ENCODE results near the gene RARA. TPM values are rescaled to one million over a fixed set of nuclear protein-coding genes. Genes with fewer than 3 reads are reported as not detected.

Gene RARA
- total and polyA plus RNA-seq, 2 of the 4 experiments (the other 2 are of a cell fraction) = 9.0 to 12.7 TPM

- Histone ChIP-seq H3K27me3 (ENCODE audit: control insufficient read depth, insufficient read depth, low read length) (no peaks in the 10 kb centered on the region), H2AK5ac (ENCODE audit: low read depth, low read length) (0 out of 2 replicates have a peak overlapping the region, but pooled peaks have one; percentile 54), H2BK20ac (ENCODE audit: low read depth, low read length) (peak overlapping the region; percentile 0; the same call in 1 of the 2 replicates), H4K5ac (ENCODE audit: low read depth, low read length) (peak overlapping the region; percentile 2), H4K8ac (ENCODE audit: low read depth in 2 of 2, low read length in 2 of 2) (peak overlapping the region in 1 of 2 experiments; percentile 12; a peak in 1 of 4 replicates), H3K9ac (ENCODE audit: low read depth, low read length) (no peak overlapping the region), H3K14ac (replicated peaks; ENCODE audit: low read depth, low read length) (peak overlapping the region; percentile 20; the same call in 1 of the 2 replicates), H3K18ac (ENCODE audit: low read depth, low read length) (peak overlapping the region; percentile 63), H3K4me2 (ENCODE audit: low read depth, low read length) (peak overlapping the region; percentile 2), H2BK5ac (ENCODE audit: low read depth, low read length, poor library complexity, severe bottlenecking) (peak overlapping the region; percentile 5), H4K20me1 (ENCODE audit: insufficient read depth, low read length) (peaks cover 15% of the 10 kb centered on the region; the same call in 1 of the 2 replicates), H2BK15ac (ENCODE audit: low read depth, low read length) (peak overlapping the region; percentile 2; the same call in 1 of the 3 replicates), H3K79me1 (ENCODE audit: low read depth in 1 of 2, low read length in 2 of 2) (peaks cover 0 to 18% of the 10 kb centered on the region in 2 experiments; a peak in 2 of 4 replicates), H2BK120ac (ENCODE audit: low read depth, low read length) (peak overlapping the region; percentile 10; the same call in 1 of the 2 replicates), H3K9me3 (ENCODE audit: control insufficient read depth, insufficient read depth, low read length) (no peaks in the 10 kb centered on the region), H3K23ac (ENCODE audit: low read depth, low read length) (peak overlapping the region; percentile 43; the same call in 1 of the 2 replicates), H3K4ac (ENCODE audit: low read depth, low read length) (peak overlapping the region; percentile 68), H2AK9ac (replicated peaks; ENCODE audit: low read depth, low read length, poor library complexity) (no peak overlapping the region), H3K56ac (ENCODE audit: extremely low read depth, insufficient read depth, low read length) (no peak overlapping the region), H3K4me1 (ENCODE audit: control insufficient read depth, insufficient read depth, low read length) (peaks cover 57% of the 10 kb centered on the region), H3K4me3 (ENCODE audit: insufficient read depth, low read depth, low read length) (no peak overlapping the region), H2AFZ (replicated peaks; ENCODE audit: low read length, poor library complexity) (peak overlapping the region; percentile 47), H4K91ac (ENCODE audit: insufficient read depth, low read depth, low read length) (peak overlapping the region; percentile 13; the same call in 1 of the 2 replicates), H3K9me1 (ENCODE audit: insufficient read depth, low read length) (peaks cover 20% of the 10 kb centered on the region), H3K36me3 (ENCODE audit: control insufficient read depth, insufficient read depth, low read length) (no peaks in the 10 kb centered on the region), H3K27ac (ENCODE audit: insufficient read depth, low read length) (peak overlapping the region; percentile 55; the same call in 1 of the 2 replicates)
- ChIA-PET POLR2A (ENCODE audit: unreplicated experiment) (interaction anchor here (0.6 kb wide), 1 partner anchor 9 kb away, joined by 3 read pairs; no protein-coding TSS in a partner anchor), CTCF (interaction anchor here (0.5 to 1.7 kb wide), 2 partner anchors 9 to 28 kb away, joined by 3 to 9 read pairs; no protein-coding TSS in a partner anchor)
- no peak for ATAC-seq (ENCODE audit: low read depth)
- in situ Hi-C loops (cut with MboI; ENCODE audit: low sequenced_read_pairs) = no loop called here
- dilution Hi-C loops (cut with HindIII; ENCODE audit: low sequenced_read_pairs, unreplicated experiment) = no loop called here
- WGBS, 2 experiments (ENCODE audit: extremely low coverage in 2 of 2, insufficient read length in 1 of 2) = 0% methylated on average over 1 of the region's 3 CpGs; no CpG with 5 or more reads in 1 of the 2 experiments
- no peak for DNase-seq
- intact Hi-C loops (cut with micrococcal nuclease) = no loop called here
- BruUV-seq (replicated peaks) = no TSS peak
- TF ChIP-seq MAFK (IDR thresholded peaks at IDR 0.05; ENCODE audit: low read depth, low read length) = no peak
- no peak for TF ChIP-seq FOS (IDR thresholded peaks at IDR 0.05; ENCODE audit: low read depth, low read length)
- no peak for TF ChIP-seq CEBPB (IDR thresholded peaks at IDR 0.05; ENCODE audit: low read depth, low read length)
- no peak for TF ChIP-seq RCOR1 (IDR thresholded peaks at IDR 0.05; ENCODE audit: insufficient replicate concordance, low read length)
- no peak for TF ChIP-seq CTCF (conservative IDR thresholded peaks at IDR 0.05; ENCODE audit: low read depth, low read length)
- TF ChIP-seq USF2 (IDR thresholded peaks at IDR 0.05; ENCODE audit: low read depth, low read length) = no peak
- no peak for TF ChIP-seq CHD1 (IDR thresholded peaks at IDR 0.05; ENCODE audit: low read depth, low read length)
- no peak for TF ChIP-seq NFE2L2 (IDR thresholded peaks at IDR 0.05; ENCODE audit: low read depth, low read length)
- no peak for TF ChIP-seq POLR2A (IDR thresholded peaks at IDR 0.05; ENCODE audit: low read depth, low read length)
- no peak for TF ChIP-seq MAZ (IDR thresholded peaks at IDR 0.05; ENCODE audit: borderline replicate concordance, low read depth, low read length)
- TF ChIP-seq MXI1 (IDR thresholded peaks at IDR 0.05; ENCODE audit: borderline replicate concordance, low read depth, low read length) = no peak
- TF ChIP-seq SMC3 (IDR thresholded peaks at IDR 0.05; ENCODE audit: low read depth, low read length) = no peak
- no peak for TF ChIP-seq ELK1 (IDR thresholded peaks at IDR 0.05; ENCODE audit: borderline replicate concordance, low read depth, low read length)
- no peak for TF ChIP-seq BHLHE40 (IDR thresholded peaks at IDR 0.05; ENCODE audit: low read depth, low read length)
- no peak for TF ChIP-seq RAD21 (IDR thresholded peaks at IDR 0.05; ENCODE audit: low read length)
Measured at GRCh38 chr17:40307740-40308239, 1.2 kb upstream of the RARA start.

Data from IMR-90 (cell line).